HL-60 (cell line): ENCODE results near the gene IGSF9.
"Not testable (repeated sequence)": the region's sequence is repeated elsewhere in the genome, so short reads cannot be mapped to it uniquely, and the experiment has no call there.

Experiments used
- DNase-seq, 2 experiments: peaks; one replicate each; pipeline ENCODE4 v3.0.0-alpha.2; 2010 to 2020; ENCODE audit warnings: low read depth in 1 of 2, low spot score in 1 of 2
- H3K27ac ChIP-seq: fragments of 250-450 bp; sonication (Bioruptor Pico); replicated peaks from 2 replicates; pipeline ENCODE4 v1.5.1; 2020; ENCODE audit warnings: mild to moderate bottlenecking, moderate library complexity
- H3K27me3 ChIP-seq: fragments of 250-450 bp; sonication (Bioruptor Pico); 2 replicates; pipeline ENCODE4 v1.5.1; 2021; ENCODE audit warnings: mild to moderate bottlenecking, moderate library complexity; ENCODE audit not compliant: insufficient read depth, poor library complexity, severe bottlenecking
- H3K4me3 ChIP-seq: replicated peaks from 2 replicates; pipeline ENCODE4 v1.5.1; 2011; ENCODE audit warnings: mild to moderate bottlenecking, control low read depth, low read length; ENCODE audit not compliant: insufficient read depth
- GABPA ChIP-seq: IDR thresholded peaks from 2 replicates; pipeline ENCODE4 v1.6.1; 2012; ENCODE audit warnings: low read depth
- POLR2AphosphoS5 ChIP-seq: IDR thresholded peaks from 2 replicates; pipeline ENCODE4 v1.6.1; 2012; ENCODE audit warnings: low read depth
- SPI1 ChIP-seq: IDR thresholded peaks from 2 replicates; pipeline ENCODE4 v1.6.1; 2012; ENCODE audit warnings: low read depth, mild to moderate bottlenecking, borderline replicate concordance
- TF ChIP-seq, protein P1 (sequence below): IDR thresholded peaks from 2 replicates; pipeline ENCODE4 v1.6.1; 2012; ENCODE audit warnings: low read depth; ENCODE audit not compliant: insufficient replicate concordance
- TF ChIP-seq, protein P2 (sequence below): IDR thresholded peaks from one replicate; pipeline ENCODE4 v1.5.1; 2011; ENCODE audit warnings: low read length, control low read depth, inconsistent platforms; ENCODE audit not compliant: insufficient read depth

IGSF9 gene

DNA sequence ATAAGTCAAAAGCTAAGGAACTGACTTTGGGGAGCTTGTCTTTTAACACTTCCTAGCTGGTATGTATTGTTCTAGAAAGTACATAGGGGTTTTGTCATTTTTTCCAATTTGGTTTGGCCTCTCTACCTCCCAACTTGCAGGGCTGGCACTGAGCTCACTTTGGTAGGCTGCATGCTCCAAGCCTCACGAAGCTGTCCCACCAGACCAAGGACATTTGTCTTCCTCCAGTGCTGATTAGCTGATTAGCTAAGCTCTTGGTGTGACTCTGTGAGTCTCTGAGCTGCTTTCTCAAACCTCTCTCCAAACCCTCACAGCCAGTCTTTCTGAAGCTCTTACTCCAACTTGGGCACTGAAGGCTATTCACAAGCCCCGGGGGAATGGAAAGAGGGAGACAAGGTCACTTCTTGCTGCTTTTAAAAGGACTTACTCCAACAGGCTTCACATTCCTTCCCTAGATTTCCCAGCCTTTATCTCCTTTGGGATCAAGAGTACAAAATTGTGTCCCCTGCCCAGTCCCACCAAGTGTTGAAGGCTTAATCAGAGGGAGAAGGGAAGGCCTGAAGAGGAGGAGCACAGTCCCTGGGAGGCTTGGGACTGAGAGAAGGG, 44.6 kb downstream of the IGSF9 start:
- DNase-seq: no peak

DNA sequence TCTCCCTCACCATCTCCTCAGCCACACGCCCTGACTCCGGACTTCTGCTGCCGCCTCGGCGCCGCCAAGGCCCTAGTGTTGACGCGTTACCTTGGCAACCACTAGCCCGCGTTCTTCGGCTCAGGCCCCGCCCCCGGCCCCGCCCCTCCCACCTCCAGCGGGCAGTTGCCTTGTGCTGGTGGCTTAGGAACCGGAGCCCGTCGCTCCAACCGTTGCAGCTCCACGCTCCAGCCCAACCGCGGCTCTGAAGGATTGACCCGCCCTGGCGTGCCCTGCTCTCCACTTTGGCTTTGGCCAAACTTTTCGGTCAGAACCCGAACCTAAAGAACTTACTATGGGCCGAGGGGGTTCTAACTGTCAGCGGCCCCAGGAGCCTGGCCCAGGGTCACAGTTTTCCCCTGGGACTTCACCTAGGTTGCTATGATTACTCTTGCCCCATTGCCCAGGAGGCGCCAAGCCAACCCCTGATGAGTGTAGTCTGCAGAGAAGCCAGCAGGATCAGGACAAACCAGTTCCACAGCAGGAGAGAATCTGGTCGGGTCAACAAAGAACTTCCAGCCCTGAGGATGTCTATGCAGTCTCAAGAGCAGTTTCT, 45.2 kb downstream of the IGSF9 start, which contains the start of gene CFAP45:
Gene CFAP45, minus strand, starts transcription at position 80 of the 595 bp plus-strand sequence. Its CDS starts 67 bp downstream, at position 13.
- TF ChIP-seq POLR2AphosphoS5 (no peak), SPI1 (no peak)
- TF ChIP-seq, protein P1, sequence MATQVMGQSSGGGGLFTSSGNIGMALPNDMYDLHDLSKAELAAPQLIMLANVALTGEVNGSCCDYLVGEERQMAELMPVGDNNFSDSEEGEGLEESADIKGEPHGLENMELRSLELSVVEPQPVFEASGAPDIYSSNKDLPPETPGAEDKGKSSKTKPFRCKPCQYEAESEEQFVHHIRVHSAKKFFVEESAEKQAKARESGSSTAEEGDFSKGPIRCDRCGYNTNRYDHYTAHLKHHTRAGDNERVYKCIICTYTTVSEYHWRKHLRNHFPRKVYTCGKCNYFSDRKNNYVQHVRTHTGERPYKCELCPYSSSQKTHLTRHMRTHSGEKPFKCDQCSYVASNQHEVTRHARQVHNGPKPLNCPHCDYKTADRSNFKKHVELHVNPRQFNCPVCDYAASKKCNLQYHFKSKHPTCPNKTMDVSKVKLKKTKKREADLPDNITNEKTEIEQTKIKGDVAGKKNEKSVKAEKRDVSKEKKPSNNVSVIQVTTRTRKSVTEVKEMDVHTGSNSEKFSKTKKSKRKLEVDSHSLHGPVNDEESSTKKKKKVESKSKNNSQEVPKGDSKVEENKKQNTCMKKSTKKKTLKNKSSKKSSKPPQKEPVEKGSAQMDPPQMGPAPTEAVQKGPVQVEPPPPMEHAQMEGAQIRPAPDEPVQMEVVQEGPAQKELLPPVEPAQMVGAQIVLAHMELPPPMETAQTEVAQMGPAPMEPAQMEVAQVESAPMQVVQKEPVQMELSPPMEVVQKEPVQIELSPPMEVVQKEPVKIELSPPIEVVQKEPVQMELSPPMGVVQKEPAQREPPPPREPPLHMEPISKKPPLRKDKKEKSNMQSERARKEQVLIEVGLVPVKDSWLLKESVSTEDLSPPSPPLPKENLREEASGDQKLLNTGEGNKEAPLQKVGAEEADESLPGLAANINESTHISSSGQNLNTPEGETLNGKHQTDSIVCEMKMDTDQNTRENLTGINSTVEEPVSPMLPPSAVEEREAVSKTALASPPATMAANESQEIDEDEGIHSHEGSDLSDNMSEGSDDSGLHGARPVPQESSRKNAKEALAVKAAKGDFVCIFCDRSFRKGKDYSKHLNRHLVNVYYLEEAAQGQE: no peak
- TF ChIP-seq, protein P2, sequence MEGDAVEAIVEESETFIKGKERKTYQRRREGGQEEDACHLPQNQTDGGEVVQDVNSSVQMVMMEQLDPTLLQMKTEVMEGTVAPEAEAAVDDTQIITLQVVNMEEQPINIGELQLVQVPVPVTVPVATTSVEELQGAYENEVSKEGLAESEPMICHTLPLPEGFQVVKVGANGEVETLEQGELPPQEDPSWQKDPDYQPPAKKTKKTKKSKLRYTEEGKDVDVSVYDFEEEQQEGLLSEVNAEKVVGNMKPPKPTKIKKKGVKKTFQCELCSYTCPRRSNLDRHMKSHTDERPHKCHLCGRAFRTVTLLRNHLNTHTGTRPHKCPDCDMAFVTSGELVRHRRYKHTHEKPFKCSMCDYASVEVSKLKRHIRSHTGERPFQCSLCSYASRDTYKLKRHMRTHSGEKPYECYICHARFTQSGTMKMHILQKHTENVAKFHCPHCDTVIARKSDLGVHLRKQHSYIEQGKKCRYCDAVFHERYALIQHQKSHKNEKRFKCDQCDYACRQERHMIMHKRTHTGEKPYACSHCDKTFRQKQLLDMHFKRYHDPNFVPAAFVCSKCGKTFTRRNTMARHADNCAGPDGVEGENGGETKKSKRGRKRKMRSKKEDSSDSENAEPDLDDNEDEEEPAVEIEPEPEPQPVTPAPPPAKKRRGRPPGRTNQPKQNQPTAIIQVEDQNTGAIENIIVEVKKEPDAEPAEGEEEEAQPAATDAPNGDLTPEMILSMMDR: no peak
- DNase-seq: no peak
- H3K27ac ChIP-seq: no peak within 1 kb of the TSS

More for the DNA sequence above, 44.6 kb downstream of the IGSF9 start:
- no peak overlapping the region; the same call in 1 of the 2 replicates for H3K27ac ChIP-seq
- H3K4me3 ChIP-seq: no peak overlapping the region
- TF ChIP-seq, protein P2: no peak
- TF ChIP-seq POLR2AphosphoS5 (no peak), SPI1 (no peak), GABPA (no peak)
- TF ChIP-seq, protein P1: no peak
- no peaks in the 10 kb centered on the region for H3K27me3 ChIP-seq

DNA sequence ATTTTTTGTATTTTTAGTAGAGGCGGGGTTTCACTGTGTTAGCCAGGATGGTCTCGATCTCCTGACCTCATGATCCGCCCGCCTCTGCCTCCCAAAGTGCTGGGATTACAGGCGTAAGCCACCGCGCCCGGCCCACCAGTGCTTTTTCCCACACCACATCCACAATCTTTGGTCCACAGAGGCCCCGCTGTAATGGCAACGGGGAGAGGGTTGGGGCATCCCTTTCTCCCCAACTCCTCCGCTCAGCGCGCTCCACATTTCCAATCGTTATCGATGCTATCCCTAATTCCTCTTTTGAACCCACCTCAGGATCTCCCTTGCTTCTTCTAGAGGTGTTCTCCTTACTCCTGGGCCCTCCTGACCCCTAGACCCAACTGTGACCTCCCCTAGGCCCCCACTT, 45.8 kb downstream of the IGSF9 start:
- H3K4me3 ChIP-seq, H3K27me3 ChIP-seq, DNase-seq, H3K27ac ChIP-seq: not testable (repeated sequence)

More for the DNA sequence above, 45.2 kb downstream of the IGSF9 start, which contains the start of gene CFAP45:
- Histone ChIP-seq H3K4me3 (no peak within 1 kb of the TSS), H3K27me3 (no peaks in the 10 kb centered on the region)

DNA sequence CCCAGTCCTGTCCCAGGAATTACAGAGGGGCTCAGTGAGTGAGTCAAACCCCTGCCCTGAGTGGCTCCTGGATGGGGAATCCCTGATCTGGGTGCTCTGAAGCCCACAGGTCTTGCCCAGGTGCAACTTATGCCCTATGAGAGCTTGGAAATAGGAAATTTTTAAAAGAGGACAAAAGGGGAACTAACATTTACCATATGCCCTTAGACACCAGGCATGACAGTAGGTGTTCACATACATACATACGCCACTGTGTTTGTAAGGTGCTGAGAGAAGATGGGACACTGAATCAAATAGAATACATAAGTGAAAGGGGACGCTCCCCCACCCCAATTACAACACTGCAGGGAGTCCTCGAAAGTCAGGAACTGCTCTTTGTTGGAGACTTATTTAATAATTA, 46.9 kb downstream of the IGSF9 start:
- DNase-seq: no peak
- H3K4me3 ChIP-seq: no peak overlapping the region
- TF ChIP-seq, protein P1: no peak
- TF ChIP-seq, protein P2: no peak
- TF ChIP-seq GABPA: no peak
- no peak for TF ChIP-seq POLR2AphosphoS5
- TF ChIP-seq SPI1: no peak
- no peaks in the 10 kb centered on the region for H3K27me3 ChIP-seq
- H3K27ac ChIP-seq: peak overlapping the region; percentile 49
